Gastrocnemius medialis (tissue), 4 donors: ENCODE data around the gene NTRK3.

Experiments
- CTCF ChIP-seq, 5 experiments: fragments of 450-650 bp in 3 of 5; fragments of 200-600 bp in 2 of 5; sonication (generic) in 2 of 5; IDR thresholded peaks in 4 of 5; conservative IDR thresholded peaks in 1 of 5; 1 replicate in 4 of 5; 2 replicates in 1 of 5; pipeline ENCODE4 v1.5.1; 2016 to 2019; ENCODE audit warnings: antibody characterized with exemption in 5 of 5, mild to moderate bottlenecking in 3 of 5, moderate library complexity in 3 of 5
- POLR2A ChIP-seq, 2 donors: fragments of 450-650 bp; IDR thresholded peaks; one replicate each; pipeline ENCODE4 v1.6.1; 2017; ENCODE audit warnings: antibody characterized with exemption in 2 of 2, mild to moderate bottlenecking in 2 of 2, moderate library complexity in 2 of 2

GRCh38 chr15:87919064-87919463 lies 337.5 kb downstream of the NTRK3 start:
- TF ChIP-seq CTCF (IDR thresholded peaks at IDR 0.05 in 4 of 5, conservative IDR thresholded peaks at IDR 0.05 in 1 of 5) (no peak), POLR2A (IDR thresholded peaks at IDR 0.05) (no peak)
